Activated T-helper 1 cell treated with anti-CD3 and anti-CD28 coated beads, Interleukin-2, amount 50 U/mL, for 16 hours (primary cell): Measurements from ENCODE around the gene FOXP1.
"Not testable (repeated sequence)": the region's sequence is repeated elsewhere in the genome, so short reads cannot be mapped to it uniquely, and the experiment has no call there.

Source experiments
- DNase-seq, 2 donors: peaks; one replicate each; pipeline ENCODE4 v3.0.0-alpha.2; 2020; ENCODE audit warnings: low read depth in 1 of 2, low spot score in 1 of 2

The FOXP1 gene

DNA sequence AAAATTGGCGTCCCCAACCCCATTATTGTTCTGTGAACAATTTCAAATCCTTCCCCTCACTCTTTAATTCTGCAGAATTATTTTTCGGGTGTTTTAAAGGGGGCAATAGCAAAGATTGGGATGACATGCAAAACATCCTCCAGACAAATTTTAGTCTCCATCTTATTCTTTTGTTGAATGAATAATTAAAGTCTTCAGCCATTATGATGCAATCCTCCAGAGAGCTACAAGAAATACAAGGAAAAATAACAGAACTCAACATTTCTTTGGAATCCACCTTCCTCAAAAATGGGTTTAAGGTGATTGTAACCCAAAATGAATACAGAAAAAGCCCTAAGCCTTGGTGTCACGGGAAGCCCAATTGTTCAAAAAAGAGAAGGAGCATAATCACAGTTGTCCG lies 49.9 kb downstream of the FOXP1 start:
- no peak for DNase-seq

DNA sequence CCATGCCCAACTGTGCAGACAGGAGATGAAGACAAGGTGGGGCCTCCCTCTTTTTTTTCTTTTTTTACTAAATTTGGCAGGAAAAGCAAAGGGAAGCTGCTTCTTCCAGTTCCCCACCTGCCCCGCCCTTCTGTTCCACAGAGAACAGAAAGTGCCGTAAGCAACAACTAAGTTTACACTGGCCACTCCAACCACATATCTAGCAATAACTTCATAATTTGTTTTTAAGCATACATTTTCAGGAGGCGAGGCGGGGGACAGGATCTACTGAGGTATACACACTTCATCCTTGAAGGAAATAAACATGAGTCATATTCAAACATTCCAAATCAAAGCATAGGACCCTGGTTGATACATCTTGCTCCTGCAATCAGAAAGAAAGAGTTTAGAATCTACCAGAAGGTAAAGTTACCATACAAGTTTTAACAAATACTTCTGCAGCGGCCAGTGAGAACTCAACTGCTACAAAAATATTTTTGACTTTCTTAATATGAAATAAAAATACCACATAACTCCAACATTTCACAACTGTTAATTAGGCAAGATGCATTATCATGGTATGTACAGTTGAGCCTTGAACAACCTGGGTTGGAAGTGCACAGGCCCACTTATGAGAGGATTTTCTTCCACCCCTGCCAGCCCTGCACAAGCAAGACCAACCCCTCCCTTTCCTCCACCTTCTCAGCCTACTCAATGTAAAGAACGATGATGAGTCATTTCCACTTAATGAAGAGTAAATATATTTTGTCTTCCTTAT lies 50.7 kb downstream of the FOXP1 start:
- no peak for DNase-seq

DNA sequence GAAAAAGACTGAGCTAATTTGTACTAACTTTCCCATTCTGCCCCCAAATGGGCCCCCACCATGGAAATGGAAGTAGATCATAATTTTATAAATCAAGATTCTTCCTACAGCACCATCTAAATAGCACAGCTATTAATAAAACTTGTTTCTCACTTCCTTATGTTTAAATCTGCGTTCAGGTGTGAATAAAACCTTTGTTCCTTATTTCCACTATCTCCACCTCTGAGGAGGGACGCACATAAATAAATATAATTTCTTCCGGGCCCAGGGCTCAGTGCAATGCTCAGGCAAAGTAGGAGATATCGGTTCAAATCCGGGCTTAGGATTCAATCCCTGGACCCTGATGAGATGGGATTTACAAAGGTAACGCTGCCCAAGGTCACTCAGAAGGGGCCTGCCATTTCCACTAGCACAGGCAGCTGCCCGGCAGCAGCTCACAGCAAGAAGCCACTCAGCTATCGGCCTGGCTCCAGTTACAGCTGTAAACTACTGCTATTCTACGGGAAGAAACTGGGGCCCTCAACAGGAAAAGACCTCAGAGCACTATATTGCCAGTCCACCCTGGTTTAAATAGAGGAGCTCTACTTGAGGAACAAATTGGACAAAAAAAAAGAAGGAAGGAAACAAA lies 52.5 kb downstream of the FOXP1 start:
- no peak for DNase-seq

DNA sequence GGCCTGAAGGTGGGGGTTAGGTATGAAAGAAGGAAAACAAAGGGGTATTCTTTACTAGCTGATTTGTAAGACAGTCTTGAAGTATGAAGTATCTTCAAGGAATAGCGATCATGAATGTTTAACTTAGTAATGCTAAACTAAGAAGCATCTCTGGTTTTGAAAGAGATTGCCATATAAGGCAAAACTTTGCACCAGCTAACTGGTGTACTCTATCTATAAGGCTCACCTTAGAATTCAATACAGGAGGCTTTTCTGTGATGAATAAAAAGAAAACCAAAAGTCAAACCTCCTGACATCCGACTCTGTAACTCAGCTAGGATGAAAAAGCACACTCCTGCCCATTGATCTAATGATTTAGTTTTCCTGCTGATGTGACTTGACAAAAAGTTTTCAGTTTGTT lies 54.7 kb downstream of the FOXP1 start:
- DNase-seq = no peak

DNA sequence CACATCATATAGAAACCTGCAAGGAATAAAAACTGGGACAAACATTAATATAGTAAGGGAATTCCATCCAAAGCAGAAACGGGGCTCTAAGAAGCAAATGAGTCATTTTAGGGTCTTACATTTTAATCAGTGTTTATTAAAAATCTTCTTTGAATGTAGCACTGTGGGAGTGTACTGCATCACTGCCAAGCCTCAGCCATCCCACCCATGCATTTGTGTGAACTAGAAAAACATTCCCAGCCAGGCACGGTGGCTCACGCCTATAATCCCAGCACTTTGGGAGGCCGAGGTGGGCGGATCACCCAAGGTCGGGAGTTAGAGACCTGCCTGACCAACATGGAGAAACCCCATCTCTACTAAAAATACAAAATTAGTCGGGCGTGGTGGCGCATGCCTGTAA lies 57.1 kb downstream of the FOXP1 start:
- not testable (repeated sequence) for DNase-seq

DNA sequence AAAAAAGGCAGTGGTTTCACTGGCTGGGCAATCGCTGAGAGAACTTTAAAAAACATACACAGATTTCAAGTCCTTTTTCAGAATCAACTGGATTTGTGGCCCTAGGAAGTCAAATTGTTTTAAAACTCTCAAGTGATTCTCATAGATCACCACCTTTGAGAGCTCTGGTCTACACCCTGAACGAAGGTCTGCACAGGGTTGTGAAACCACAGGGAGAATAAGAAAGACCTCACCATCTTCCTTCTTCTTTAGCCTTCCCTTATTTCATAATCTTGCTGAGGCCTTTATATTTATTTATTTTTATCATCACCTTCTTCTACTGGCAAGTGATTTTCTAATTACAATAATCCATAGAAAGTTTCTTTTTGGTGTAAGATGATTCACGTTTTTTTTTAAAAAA lies 58.1 kb downstream of the FOXP1 start:
- no peak for DNase-seq

DNA sequence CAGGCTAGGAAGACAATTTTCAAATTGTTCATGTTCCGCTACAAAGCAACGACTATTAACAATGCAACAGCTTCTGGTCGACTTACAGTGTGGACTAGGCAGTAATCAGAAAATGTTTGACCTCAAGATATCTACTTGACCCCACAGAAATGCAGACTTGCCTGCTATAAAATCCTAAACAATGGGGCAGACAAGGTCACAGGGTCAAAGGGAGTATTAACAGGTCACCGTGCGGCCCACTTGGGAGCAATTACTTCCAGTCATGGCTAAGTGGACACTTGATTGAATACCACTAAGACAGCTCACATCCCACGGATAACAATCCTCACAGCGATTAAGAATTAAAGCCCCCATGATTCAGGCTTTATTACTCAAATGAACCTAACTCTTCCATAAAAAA lies 58.9 kb downstream of the FOXP1 start:
- no peak for DNase-seq

DNA sequence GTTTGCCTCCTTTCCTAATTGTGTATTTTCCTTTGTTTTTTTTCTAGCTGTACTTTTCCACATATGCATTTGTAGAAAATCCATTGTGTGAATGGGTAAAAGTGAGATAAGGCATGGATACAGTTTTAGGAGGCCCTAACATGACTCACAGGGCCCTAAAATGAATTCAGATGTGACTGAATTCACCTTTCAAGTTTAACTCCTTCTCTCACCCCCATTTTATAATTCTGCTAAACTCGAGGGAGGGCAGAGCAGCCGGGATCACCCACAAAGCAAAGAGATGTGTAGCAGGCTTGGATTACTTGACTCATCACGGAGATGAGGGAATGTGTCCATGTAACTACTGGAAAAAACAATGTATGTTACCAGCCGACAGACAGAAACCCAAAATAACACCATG lies 59.9 kb downstream of the FOXP1 start:
- DNase-seq = no peak

DNA sequence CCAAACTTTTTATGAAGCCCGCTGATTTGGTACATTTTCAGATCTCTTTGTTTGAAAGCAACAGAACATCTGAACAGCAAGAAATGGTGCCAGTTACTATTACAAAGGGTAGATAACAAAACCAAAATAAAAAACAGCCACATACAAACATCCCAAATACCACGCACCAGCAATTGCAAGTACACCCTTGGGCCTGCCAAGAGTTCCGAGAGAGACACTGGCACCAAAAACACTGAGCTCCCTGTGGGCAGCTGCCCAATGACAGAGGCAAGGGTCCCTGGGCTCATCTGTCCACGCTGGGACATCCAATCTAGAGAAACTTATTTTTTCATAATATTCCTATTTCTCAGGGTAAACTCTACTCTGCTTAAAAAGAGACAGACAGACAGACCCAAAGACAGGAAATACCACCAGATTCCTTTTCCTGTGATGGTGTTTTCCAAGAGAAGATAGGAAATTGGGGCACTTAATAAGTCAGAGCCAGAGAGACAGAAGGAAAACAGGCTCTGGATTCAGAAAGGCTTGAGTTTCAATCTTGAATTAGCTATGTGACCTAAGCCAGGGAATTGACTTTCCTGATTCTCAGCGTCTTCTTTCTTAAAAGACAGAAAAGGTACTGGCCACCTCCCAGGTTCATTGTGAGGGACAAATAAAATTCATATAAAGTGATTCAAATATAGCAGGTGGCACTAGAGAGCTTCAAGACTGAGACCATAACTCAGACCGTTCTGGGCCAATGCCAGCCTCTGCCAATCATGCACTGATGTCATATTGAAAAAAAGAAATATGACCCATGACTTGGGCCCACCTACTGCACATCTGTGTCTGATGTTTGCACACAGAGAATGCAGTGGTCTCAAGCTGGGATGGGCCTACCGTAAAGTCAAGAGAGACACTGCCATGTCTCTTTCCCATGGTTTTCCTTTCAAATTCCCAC lies 61.3 kb downstream of the FOXP1 start:
- DNase-seq = no peak

DNA sequence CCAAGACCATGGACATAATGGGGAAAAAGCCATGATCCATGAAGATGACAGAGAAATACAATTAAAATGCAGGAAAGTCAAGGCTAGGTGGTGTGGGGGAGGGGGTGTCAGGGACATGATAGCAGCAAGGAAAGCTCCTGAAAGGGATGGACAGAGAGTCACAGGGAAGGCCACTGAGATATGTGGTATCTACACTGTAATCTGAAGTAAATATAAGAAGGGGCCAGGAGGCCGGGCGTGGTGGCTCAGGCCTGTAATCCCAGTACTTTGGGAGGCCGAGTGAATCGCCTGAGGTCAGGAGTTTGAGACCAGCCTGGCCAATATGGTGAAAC lies 62.5 kb downstream of the FOXP1 start:
- DNase-seq = no peak

DNA sequence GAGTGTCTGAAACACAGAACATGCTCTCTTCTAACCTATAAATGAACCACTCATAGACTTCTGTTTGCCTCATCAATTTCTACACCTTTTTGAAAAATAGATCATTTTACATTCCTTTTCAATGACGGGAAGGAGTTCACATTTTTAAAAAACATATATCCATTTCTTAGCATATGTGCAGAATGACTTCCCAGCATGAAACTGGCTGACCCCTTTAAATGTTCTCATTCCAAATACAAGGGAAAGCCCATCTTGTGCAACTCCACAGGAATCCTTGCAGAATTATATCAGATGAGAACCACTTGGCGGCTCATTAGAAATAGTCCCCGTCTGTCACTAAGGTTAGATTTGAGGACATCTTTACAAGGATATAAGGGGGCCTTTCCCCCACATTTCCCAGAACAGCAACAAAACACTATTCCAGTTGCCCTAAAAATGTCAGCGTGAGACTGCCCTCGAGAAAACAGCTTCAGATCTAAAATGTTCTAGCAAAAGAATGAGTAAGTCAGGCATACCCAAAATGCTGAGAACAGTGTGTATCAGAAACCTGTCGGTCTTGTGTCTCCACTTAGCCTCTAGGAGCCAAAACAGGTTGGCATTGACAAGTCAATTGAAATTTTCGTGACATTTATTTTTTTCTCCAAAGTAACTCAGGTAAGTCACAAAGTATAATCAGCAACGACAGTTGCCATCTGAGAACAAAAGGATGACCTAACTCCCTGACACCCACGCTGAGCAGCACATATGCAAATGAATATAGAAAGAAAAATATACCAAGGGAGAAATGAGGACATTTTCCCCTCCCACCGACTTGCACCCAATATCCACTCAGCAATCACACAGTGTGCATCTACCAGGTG lies 63.1 kb downstream of the FOXP1 start:
- DNase-seq = no peak

DNA sequence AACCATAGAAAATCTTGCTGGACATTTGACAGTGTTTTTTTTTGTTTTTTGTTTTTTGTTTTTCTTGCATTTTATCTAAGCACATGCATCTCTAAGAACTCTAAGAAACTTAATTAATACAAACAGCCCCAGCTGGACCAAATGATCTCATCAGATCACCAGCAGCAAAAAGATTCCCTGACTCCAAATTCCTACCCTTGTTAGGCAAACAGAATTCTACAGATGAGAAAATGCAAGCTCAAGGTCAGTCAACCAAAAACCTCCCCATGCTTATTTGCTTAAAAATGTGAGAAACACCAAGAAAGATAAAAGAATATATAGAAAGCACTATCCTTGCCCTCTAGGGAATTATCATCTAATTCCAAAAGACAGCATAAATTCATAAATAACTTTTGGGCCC lies 65.4 kb downstream of the FOXP1 start:
- no peak for DNase-seq

DNA sequence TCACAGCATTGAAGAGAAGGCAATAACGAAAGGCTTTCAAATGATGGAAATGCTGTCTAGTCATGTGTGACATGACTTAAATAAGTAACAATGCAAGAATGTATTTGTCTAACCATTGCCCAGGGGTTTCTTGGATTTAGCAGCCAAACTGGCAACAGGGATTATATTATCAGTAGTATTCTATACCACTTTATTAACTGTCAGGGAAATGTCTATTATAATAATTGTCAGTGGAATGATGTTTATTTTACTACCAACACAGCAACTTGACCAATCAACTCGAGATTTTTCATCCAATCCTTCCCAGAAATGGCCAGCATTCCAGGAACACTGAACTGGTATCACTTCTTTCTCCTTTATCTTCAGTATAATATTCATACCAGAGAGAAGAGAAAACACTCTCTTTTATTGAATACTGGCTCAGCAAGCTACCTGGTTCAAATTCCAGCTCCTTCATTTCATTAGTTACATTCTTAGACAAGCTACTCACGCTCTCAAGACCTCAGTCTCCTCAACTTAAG lies 66.2 kb downstream of the FOXP1 start:
- no peak for DNase-seq

DNA sequence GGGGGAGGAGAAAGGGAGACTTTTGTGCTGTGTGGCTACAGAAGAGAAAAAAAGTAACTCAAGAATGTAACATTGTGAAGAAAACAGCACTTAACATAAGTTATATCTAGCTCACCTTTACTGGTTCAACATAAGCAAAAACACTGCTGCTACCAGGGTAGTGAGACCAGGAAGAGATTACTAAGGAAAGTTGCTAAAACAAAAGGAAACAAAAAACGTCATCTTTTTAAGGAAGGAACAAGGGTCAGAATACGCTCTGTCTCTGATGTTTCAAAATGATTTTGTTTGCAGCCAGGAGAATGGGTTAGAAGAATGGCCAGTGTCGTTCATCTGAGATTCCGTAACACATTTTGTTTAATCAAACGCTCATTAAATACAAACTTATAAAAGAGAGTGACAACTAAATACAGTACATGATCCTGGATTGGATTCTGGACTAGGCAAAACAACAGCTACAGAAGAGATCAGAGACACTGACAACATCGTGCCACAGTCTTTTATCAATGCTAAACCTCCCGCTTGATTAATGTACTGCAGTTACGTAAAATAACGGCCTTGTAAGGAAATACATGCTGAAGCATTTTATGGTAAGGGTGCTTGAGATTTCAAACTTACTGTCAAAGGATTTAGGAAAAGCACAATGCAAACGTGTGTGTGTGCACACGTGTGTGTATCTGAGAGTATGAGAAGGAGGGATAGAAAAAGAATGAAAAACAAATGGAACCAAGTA lies 67.7 kb downstream of the FOXP1 start:
- DNase-seq = no peak

DNA sequence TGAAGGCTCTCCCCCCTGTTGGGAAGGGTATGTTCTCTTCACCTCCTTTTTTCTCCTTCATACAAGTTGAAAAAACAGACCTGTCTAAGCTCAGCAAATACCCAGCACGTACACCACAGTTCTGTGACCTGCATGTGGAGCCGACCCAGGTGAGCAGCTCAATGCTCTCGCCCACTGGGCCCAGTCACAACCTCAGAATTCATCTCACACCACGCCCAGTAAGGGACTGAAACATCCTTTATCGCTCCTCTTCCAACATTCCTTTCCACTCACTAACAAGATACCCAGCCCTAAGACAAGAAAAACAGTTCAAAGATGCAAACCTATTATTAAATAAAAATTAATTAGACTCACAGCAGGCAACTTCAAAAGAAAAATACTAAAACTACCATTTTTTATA lies 68.9 kb downstream of the FOXP1 start:
- DNase-seq = no peak

DNA sequence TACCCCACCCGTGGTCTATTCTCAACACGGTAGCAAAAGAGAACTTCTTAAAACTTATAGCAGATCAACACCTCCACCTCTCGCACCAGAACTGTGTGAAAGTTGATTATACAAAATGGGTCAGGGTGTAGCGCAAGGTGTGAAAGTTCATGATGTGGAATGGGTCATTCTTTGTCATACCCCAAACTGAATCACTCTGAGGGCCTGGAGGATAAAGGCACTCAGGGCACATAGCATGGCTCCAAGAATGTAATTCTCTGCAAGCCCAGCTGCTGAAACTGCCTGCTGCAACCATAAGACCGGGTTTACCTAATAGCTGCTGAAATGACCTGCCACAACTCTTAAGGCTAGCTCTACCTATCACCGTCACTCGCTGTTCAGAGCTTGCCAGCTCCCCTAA lies 70.0 kb downstream of the FOXP1 start:
- no peak for DNase-seq

DNA sequence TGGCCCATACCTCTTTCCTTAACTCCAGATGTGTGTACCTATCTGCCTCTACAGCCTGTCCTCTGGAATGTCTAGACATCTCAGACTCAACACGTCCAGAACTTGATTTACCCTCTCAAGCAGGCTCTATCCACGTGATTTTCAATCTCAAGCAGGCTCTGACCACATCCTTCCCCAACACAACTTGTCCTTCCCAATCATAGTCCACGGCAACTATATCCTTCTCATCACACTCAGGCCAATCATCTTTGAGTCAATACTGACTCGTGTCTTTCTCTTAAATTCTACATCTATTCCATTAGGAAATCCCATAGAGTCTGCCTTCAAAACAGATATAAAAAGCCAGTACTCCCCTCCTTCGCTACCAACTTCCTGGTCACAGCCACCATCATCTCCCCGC lies 70.4 kb downstream of the FOXP1 start:
- no peak for DNase-seq

DNA sequence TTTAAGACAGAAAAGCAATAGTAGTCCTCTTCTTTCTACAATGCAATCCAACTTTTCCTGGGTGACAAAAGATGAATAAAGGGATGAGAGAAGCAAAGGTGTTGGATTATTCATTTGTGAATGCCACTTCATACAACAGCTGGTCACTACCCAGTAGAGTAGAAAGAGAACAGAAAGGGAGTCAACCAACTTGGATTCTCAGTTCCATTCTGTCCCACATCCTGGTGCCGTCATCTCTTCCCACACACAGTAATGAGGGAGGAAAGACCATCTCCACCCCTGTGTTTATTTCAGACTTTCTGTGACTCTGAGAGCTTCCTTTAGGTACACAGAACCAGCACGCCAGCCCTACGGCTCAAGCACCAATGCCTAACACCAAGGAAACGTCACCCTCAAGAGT lies 71.0 kb downstream of the FOXP1 start:
- no peak for DNase-seq

DNA sequence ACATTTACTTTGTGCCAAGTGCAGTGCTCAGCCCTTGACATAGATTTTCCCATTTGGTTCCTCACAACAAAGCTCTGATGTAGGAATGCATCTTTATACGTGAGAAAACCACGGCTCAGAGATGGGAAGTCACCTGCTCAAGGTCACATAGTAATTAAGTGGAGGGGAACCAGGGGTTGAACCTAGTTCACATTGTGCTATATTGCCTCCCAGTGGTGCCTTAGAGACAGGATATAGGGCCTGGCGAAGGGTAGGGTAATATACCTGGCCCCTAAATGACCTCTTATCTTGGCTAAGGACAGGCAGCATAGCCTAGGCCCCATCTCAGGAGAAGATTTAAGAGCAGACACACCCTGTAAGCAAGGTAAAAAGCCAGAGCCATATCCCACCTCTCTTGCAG lies 71.5 kb downstream of the FOXP1 start:
- DNase-seq = no peak

DNA sequence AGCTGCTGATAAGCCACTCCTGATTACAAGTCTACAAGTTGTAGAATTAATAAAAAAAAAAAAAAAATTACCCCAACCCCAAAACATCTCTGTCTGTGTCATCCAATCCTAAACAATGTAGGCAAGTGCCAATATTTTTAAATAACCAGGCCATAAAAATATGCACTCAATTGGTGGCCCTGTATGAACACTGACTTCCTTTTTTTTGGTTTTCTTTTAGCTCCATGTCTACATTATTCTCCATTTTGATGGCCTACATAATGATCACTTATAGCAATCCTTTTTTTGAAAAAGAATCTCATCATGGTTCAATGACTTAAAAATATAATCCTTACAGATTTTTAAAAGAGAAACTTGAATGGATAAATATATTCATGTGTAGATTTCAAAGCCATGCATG lies 72.1 kb downstream of the FOXP1 start:
- DNase-seq = no peak
